ENCODE data around the gene CCBE1. TPM values are rescaled to one million over a fixed set of nuclear protein-coding genes. Genes with fewer than 3 reads are reported as not detected.

Gene CCBE1
- polyA plus RNA-seq, 1 of the 3 experiments (the other 2 are of a cell fraction) = 5.0 TPM

DNA sequence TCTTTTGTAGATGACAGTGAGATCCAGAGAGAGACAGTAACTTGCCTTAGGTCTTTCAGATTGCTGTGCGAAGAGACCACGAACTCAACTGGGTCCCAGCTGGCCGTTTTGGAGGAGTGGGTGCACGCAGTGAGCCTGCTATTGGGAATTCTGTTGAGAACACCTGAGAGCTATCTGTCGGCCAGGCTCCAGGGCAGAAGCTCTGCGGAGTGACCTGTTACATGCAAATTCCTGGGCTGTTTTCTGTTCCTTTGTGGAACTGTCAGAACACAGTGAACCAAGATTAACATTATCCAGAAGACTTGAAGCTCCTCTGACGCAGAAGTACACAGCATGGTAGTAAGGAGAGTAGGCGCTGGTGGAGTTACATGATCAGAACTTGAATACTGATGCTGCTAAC, 238.6 kb downstream of the CCBE1 start:
- POLR2A ChIA-PET = no interaction called here
- no peaks in the 10 kb centered on the region for H3K9me3 ChIP-seq
- no peak overlapping the region for H3K4me3 ChIP-seq (ENCODE audit: low read depth in 2 of 2, low read length in 1 of 2)
- CTCF ChIA-PET = interaction anchor here (0.7 to 11.6 kb wide), 48 partner anchors 12 to 530 kb away, joined by 3 to 276 read pairs (median 8); partner anchors contain the start of gene CCBE1
- H3K79me2 ChIP-seq (ENCODE audit: insufficient read depth) = no peaks in the 10 kb centered on the region
- H3K9me2 ChIP-seq = no peaks in the 10 kb centered on the region
- H3K27me3 ChIP-seq (ENCODE audit: insufficient read depth) = no peaks in the 10 kb centered on the region
- H3K27ac ChIP-seq (ENCODE audit: low read depth in 2 of 2, low read length in 1 of 2) = no peak overlapping the region
- no peak for DNase-seq
- H3K9ac ChIP-seq = no peak overlapping the region
- no peak overlapping the region for H3K4me2 ChIP-seq
- TF ChIP-seq GATA2 (CRISPR knock-in tag; IDR thresholded peaks at IDR 0.05) (no peak), POLR2AphosphoS5 (IDR thresholded peaks at IDR 0.05; ENCODE audit: low read depth, low read length) (no peak), EZH2phosphoT487 (IDR thresholded peaks at IDR 0.05; ENCODE audit: borderline replicate concordance, low read depth) (no peak), NRF1 (IDR thresholded peaks at IDR 0.05; ENCODE audit: low read depth, low read length) (no peak), GABPA (IDR thresholded peaks at IDR 0.05; ENCODE audit: low read depth) (no peak), FOXM1 (IDR thresholded peaks at IDR 0.05; ENCODE audit: low read depth) (no peak), FOSL2 (IDR thresholded peaks at IDR 0.05; ENCODE audit: borderline replicate concordance, low read depth) (no peak), MEF2A (IDR thresholded peaks at IDR 0.05; ENCODE audit: borderline replicate concordance, low read depth) (no peak), SIN3A (IDR thresholded peaks at IDR 0.05; ENCODE audit: borderline replicate concordance, low read depth, low read length) (no peak), YY1 (IDR thresholded peaks at IDR 0.05; ENCODE audit: low read depth) (no peak), RCOR1 (IDR thresholded peaks at IDR 0.05; ENCODE audit: low read length) (no peak), MAX (IDR thresholded peaks at IDR 0.05; ENCODE audit: low read depth) (no peak)
- TF ChIP-seq, protein P1, sequence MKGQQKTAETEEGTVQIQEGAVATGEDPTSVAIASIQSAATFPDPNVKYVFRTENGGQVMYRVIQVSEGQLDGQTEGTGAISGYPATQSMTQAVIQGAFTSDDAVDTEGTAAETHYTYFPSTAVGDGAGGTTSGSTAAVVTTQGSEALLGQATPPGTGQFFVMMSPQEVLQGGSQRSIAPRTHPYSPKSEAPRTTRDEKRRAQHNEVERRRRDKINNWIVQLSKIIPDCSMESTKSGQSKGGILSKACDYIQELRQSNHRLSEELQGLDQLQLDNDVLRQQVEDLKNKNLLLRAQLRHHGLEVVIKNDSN (IDR thresholded peaks at IDR 0.05; ENCODE audit: borderline replicate concordance, low read depth) = no peak
- H3F3A ChIP-seq (replicated peaks; ENCODE audit: insufficient read depth) = peaks cover 6% of the 10 kb centered on the region
- WGBS (ENCODE audit: low lambda C conversion rate) = 51% methylated on average over 8 of the region's 8 CpGs
- H4K20me1 ChIP-seq (ENCODE audit: insufficient read depth) = no peaks in the 10 kb centered on the region
- H3K36me3 ChIP-seq (replicated peaks in 1 of 2; ENCODE audit: control insufficient read depth in 1 of 2, insufficient read depth in 2 of 2, low read length in 1 of 2) = no peaks in the 10 kb centered on the region
- H2AFZ ChIP-seq (ENCODE audit: low read depth) = no peak overlapping the region
- peaks cover 10 to 39% of the 10 kb centered on the region in 2 experiments; a peak in 3 of 4 replicates for H3K4me1 ChIP-seq (ENCODE audit: control insufficient read depth in 1 of 2, insufficient read depth in 2 of 2, low read depth in 1 of 2, low read length in 1 of 2)

DNA sequence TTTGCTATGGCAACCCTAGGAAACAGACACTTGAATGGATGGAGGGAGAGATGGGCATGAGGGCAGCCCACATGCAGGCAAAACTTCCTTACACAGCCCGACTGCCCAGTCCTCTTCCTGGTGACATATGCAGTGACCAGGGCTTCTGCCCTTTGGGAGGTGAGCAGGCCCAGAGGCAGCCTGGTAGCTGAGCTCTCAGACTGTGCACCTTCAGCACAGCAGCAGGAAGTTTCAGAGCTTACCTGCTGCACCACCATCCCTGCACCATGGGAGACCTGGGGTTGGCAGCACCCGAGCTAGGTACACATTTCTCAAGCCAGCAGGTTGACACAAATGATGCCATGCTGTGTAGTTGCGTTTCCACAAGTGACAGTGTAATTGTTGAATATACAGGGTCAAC, 240.6 kb downstream of the CCBE1 start:
- DNase-seq = no peak
- no peaks in the 10 kb centered on the region for H3K27me3 ChIP-seq (ENCODE audit: insufficient read depth)
- H2AFZ ChIP-seq (ENCODE audit: low read depth) = no peak overlapping the region
- no peaks in the 10 kb centered on the region for H3K79me2 ChIP-seq (ENCODE audit: insufficient read depth)
- no peaks in the 10 kb centered on the region for H3K36me3 ChIP-seq (replicated peaks in 1 of 2; ENCODE audit: control insufficient read depth in 1 of 2, insufficient read depth in 2 of 2, low read length in 1 of 2)
- H3K27ac ChIP-seq (ENCODE audit: low read depth in 2 of 2, low read length in 1 of 2) = no peak overlapping the region
- H3K4me3 ChIP-seq (ENCODE audit: low read depth in 2 of 2, low read length in 1 of 2) = no peak overlapping the region
- H4K20me1 ChIP-seq (ENCODE audit: insufficient read depth) = no peaks in the 10 kb centered on the region
- 79% methylated on average over 2 of the region's 3 CpGs for WGBS (ENCODE audit: low lambda C conversion rate)
- ChIA-PET CTCF (interaction anchor here (0.6 to 11.6 kb wide), 8 partner anchors 10 to 366 kb away, joined by 3 to 276 read pairs (median 4); no protein-coding TSS in a partner anchor), POLR2A (no interaction called here)
- TF ChIP-seq EZH2phosphoT487 (IDR thresholded peaks at IDR 0.05; ENCODE audit: borderline replicate concordance, low read depth) = no peak
- no peak for TF ChIP-seq YY1 (IDR thresholded peaks at IDR 0.05; ENCODE audit: low read depth)
- no peak for TF ChIP-seq ELF1 (IDR thresholded peaks at IDR 0.05)
- TF ChIP-seq GATA2 (CRISPR knock-in tag; IDR thresholded peaks at IDR 0.05) = no peak
- no peak for TF ChIP-seq SMC3 (IDR thresholded peaks at IDR 0.05; ENCODE audit: low read depth, low read length)
- H3K9ac ChIP-seq = no peak overlapping the region
- H3K4me1 ChIP-seq (ENCODE audit: control insufficient read depth in 1 of 2, insufficient read depth in 2 of 2, low read depth in 1 of 2, low read length in 1 of 2) = peaks cover 10 to 44% of the 10 kb centered on the region in 2 experiments; a peak in 3 of 4 replicates
- H3F3A ChIP-seq (replicated peaks; ENCODE audit: insufficient read depth) = peaks cover 6% of the 10 kb centered on the region
- no peaks in the 10 kb centered on the region for H3K9me2 ChIP-seq
- H3K4me2 ChIP-seq = no peak overlapping the region
- no peaks in the 10 kb centered on the region for H3K9me3 ChIP-seq
